Tibial nerve (tissue), 4 donors: ENCODE measurements around the gene CCDC186. TPM values are rescaled to one million over a fixed set of nuclear protein-coding genes. Genes with fewer than 3 reads are reported as not detected.

Experiments used
- DNase-seq, 2 donors: peaks; one replicate each; pipeline ENCODE4 v3.0.0-alpha.2; 2019; ENCODE audit warnings: low spot score in 2 of 2
- H3K27ac ChIP-seq, 4 donors: fragments of 200-600 bp; sonication (generic) in 3 of 4; one replicate each; pipeline ENCODE4 v1.5.1; 2017 to 2019; ENCODE audit warnings: mild to moderate bottlenecking in 1 of 4
- H3K27me3 ChIP-seq, 2 donors: fragments of 200-600 bp; sonication (generic) in 1 of 2; one replicate each; pipeline versions ENCODE4 v1.5.1 to v1.6.0; 2017 to 2019
- H3K36me3 ChIP-seq, 3 donors: fragments of 200-600 bp; sonication (generic); one replicate each; pipeline ENCODE4 v1.5.1; 2018 to 2019
- H3K4me1 ChIP-seq, 4 donors: fragments of 200-600 bp; sonication (generic) in 3 of 4; one replicate each; pipeline ENCODE4 v1.5.1; 2017 to 2019
- H3K4me3 ChIP-seq, 4 donors: fragments of 200-600 bp; sonication (generic) in 3 of 4; one replicate each; pipeline ENCODE4 v1.5.1; 2017 to 2019; ENCODE audit warnings: mild to moderate bottlenecking in 1 of 4, moderate library complexity in 1 of 4
- H3K9me3 ChIP-seq, 4 donors: fragments of 200-600 bp; sonication (generic) in 3 of 4; one replicate each; pipeline ENCODE4 v1.5.1; 2017 to 2019
- EP300 ChIP-seq, 2 donors: sonication (generic); formaldehyde crosslinking; IDR thresholded peaks; one replicate each; pipeline ENCODE4 v1.6.1; 2017; ENCODE audit warnings: antibody characterized with exemption in 2 of 2, mild to moderate bottlenecking in 1 of 2
- POLR2A ChIP-seq, 2 donors: fragments of 450-650 bp; IDR thresholded peaks; one replicate each; pipeline ENCODE4 v1.6.1; 2017; ENCODE audit warnings: antibody characterized with exemption in 2 of 2, mild to moderate bottlenecking in 2 of 2, moderate library complexity in 2 of 2
- WGBS, 2 donors: methylation state at CpG; one replicate each; pipeline ENCODE4 v1.1.5; 2018; 5-methylcytosine and 5-hydroxymethylcytosine counted together
- total RNA-seq, 4 donors: library from RNA; depleted of rRNA; stranded (reverse); fragments of >200 nt; gene quantifications; one replicate each; pipeline ENCODE4 v1.1.0, GENCODE V29; 2016
- TF ChIP-seq, protein P1 (sequence below), 5 experiments: fragments of 200-600 bp in 3 of 5; fragments of 450-650 bp in 2 of 5; sonication (generic) in 3 of 5; IDR thresholded peaks; one replicate each; pipeline ENCODE4 v1.5.1; 2016 to 2019; ENCODE audit warnings: antibody characterized with exemption in 5 of 5, mild to moderate bottlenecking in 3 of 5, moderate library complexity in 2 of 5

CCDC186 gene
- total RNA-seq, 4 donors from 2014 or later = 11.6 to 18.0 (median 14.4) TPM

GRCh38 chr10:114179148-114179547 lies 5.1 kb upstream of the CCDC186 start, which contains the start of gene TDRD1:
TSS of gene TDRD1 (plus strand) at chr10:114179353. CDS start at chr10:114187832, 8,479 bp downstream.
- TF ChIP-seq, protein P1, sequence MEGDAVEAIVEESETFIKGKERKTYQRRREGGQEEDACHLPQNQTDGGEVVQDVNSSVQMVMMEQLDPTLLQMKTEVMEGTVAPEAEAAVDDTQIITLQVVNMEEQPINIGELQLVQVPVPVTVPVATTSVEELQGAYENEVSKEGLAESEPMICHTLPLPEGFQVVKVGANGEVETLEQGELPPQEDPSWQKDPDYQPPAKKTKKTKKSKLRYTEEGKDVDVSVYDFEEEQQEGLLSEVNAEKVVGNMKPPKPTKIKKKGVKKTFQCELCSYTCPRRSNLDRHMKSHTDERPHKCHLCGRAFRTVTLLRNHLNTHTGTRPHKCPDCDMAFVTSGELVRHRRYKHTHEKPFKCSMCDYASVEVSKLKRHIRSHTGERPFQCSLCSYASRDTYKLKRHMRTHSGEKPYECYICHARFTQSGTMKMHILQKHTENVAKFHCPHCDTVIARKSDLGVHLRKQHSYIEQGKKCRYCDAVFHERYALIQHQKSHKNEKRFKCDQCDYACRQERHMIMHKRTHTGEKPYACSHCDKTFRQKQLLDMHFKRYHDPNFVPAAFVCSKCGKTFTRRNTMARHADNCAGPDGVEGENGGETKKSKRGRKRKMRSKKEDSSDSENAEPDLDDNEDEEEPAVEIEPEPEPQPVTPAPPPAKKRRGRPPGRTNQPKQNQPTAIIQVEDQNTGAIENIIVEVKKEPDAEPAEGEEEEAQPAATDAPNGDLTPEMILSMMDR (IDR thresholded peaks at IDR 0.05) = no peak
- TF ChIP-seq POLR2A (IDR thresholded peaks at IDR 0.05) (no peak), EP300 (IDR thresholded peaks at IDR 0.05) (no peak)
- WGBS, 2 donors = 77 to 80% methylated on average over 28 of the region's 28 CpGs
- peaks cover 0 to 10% (median 0%) of the 10 kb centered on the region in 4 donors for H3K4me1 ChIP-seq

DNA sequence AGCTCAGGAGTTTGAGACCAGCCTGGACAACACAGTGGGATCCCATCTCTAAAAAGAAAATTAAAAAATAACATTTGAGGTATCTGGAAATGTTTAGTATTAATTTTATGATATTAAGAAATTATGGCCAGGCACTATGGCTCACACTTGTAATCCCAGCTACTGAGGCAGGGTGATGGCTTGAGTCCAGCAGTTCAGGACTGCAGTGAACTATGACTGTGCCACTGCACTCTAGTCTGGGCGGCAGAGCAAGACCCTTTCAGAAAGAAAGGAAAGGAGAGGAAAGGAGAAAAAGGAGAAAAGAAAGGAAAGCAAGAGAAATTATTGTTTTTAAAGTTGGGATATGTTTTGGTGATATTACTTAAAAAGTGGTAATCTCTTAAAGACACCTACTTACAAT lies 2.5 kb upstream of the CCDC186 start:
- no peak overlapping the region for H3K27ac ChIP-seq
- DNase-seq = no peak
- no peaks in the 10 kb centered on the region for H3K36me3 ChIP-seq
- 84 to 86% methylated on average over 1 of the region's 1 CpG for WGBS, 2 donors
- peaks cover 0 to 26% (median 8%) of the 10 kb centered on the region in 4 donors for H3K4me1 ChIP-seq
- no peak for TF ChIP-seq EP300 (IDR thresholded peaks at IDR 0.05)
- TF ChIP-seq, protein P1 (IDR thresholded peaks at IDR 0.05) = no peak
- TF ChIP-seq POLR2A (IDR thresholded peaks at IDR 0.05) = no peak
- H3K9me3 ChIP-seq = no peaks in the 10 kb centered on the region
- H3K27me3 ChIP-seq = no peaks in the 10 kb centered on the region
- no peak overlapping the region for H3K4me3 ChIP-seq

More at GRCh38 chr10:114179148-114179547, 5.1 kb upstream of the CCDC186 start, which contains the start of gene TDRD1:
- no peaks in the 10 kb centered on the region for H3K9me3 ChIP-seq
- H3K4me3 ChIP-seq = no peak within 1 kb of the TSS
- no peaks in the 10 kb centered on the region for H3K27me3 ChIP-seq
- no peak within 1 kb of the TSS for H3K27ac ChIP-seq
- H3K36me3 ChIP-seq = no peaks in the 10 kb centered on the region
- DNase-seq = no peak

- Histone ChIP-seq H3K27ac (no peak overlapping the region), H3K4me1 (peaks cover 0 to 29% (median 8%) of the 10 kb centered on the region in 4 donors), H3K9me3 (no peaks in the 10 kb centered on the region), H3K36me3 (no peaks in the 10 kb centered on the region), H3K4me3 (no peak overlapping the region), H3K27me3 (no peaks in the 10 kb centered on the region)
- DNase-seq = no peak
- TF ChIP-seq, protein P1 (IDR thresholded peaks at IDR 0.05) = no peak
- no peak for TF ChIP-seq EP300 (IDR thresholded peaks at IDR 0.05)
- no peak for TF ChIP-seq POLR2A (IDR thresholded peaks at IDR 0.05)
- whole genome bisulfite sequencing, 2 donors = 85 to 91% methylated on average over 1 of the region's 1 CpG
These were observed 1.7 kb upstream of the CCDC186 start for GRCh38 chr10:114175667-114176066.

DNA sequence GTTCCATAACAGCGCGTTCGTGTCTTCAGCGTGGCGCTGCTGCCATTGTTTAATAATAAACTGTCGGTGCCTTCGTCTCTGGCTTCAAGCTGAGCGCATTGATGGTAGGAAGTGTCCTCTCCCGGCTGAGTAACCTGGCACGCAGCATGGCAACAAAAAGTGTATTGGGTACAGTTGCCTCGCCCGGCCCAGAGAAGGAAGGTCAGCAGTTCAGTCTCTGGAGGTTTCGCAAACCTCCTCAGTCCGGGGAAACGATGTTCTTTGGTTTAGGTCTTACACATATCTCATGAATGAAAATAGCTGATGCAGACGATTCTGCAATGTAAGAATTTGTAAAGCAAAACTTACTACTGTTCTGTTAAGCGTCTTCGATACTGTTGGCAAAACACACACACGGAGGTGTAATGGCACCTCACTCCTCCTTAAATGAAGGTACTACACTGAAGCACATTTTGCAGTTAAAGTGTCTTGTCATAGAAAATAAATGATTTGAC lies 739 bp upstream of the CCDC186 start:
- Histone ChIP-seq H3K27ac (peak overlapping the region in 3 of 4 donors; percentile 82 to 95 (median 88)), H3K27me3 (no peaks in the 10 kb centered on the region), H3K9me3 (peaks cover 0 to under 1% (median 0%) of the 10 kb centered on the region in 4 donors), H3K4me3 (peak overlapping the region; percentile 81 to 93 (median 86)), H3K36me3 (peaks cover 0 to 2% (median 0%) of the 10 kb centered on the region in 3 donors), H3K4me1 (peaks cover 0 to 29% (median 8%) of the 10 kb centered on the region in 4 donors)
- TF ChIP-seq, protein P1 (IDR thresholded peaks at IDR 0.05) = no peak
- TF ChIP-seq EP300 (IDR thresholded peaks at IDR 0.05) = peak in 1 of 2 donors; percentile 50
- TF ChIP-seq POLR2A (IDR thresholded peaks at IDR 0.05) = no peak
- peak; percentile 20 to 33 for DNase-seq
- WGBS, 2 donors = 4% methylated on average over 19 of the region's 19 CpGs

DNA sequence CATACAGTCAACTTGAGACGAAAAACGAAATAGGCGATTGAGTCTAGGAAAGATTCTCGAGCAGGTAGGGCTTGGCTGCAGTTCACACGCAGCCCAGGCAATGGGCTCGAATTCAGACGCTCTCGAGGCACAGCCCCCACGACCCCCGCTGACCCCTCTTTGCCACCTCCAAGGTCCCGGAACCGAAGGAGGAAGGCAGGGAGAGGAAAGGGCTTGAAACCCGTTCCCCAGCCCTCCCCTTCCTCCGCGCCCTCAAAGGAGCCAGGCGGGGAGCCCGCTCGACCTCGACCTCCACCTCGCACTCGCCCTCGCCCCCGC lies 441 bp downstream of the CCDC186 start:
- WGBS, 2 donors = 0% methylated on average over 19 to 22 of the region's 23 CpGs
- no peak for DNase-seq
- Histone ChIP-seq H3K27me3 (no peaks in the 10 kb centered on the region), H3K4me3 (peak overlapping the region; percentile 81 to 93 (median 86)), H3K4me1 (peaks cover 0 to 29% (median 8%) of the 10 kb centered on the region in 4 donors), H3K36me3 (peaks cover 0 to 14% (median 0%) of the 10 kb centered on the region in 3 donors), H3K9me3 (peaks cover 0 to 12% (median 0%) of the 10 kb centered on the region in 4 donors), H3K27ac (peak overlapping the region; percentile 82 to 95 (median 88))
- no peak for TF ChIP-seq POLR2A (IDR thresholded peaks at IDR 0.05)
- TF ChIP-seq, protein P1 (IDR thresholded peaks at IDR 0.05) = no peak
- TF ChIP-seq EP300 (IDR thresholded peaks at IDR 0.05) = no peak
